GM12873 (cell line): ENCODE measurements around the gene HOXB5.

ENCODE experiments used
- TF ChIP-seq, protein P1 (sequence below): IDR thresholded peaks from 2 replicates; pipeline ENCODE4 v1.5.1; 2012; ENCODE audit warnings: low read depth, mild to moderate bottlenecking, moderate library complexity, low read length, control low read depth; ENCODE audit not compliant: insufficient read depth; ENCODE audit errors: missing control alignments

The HOXB5 gene

DNA sequence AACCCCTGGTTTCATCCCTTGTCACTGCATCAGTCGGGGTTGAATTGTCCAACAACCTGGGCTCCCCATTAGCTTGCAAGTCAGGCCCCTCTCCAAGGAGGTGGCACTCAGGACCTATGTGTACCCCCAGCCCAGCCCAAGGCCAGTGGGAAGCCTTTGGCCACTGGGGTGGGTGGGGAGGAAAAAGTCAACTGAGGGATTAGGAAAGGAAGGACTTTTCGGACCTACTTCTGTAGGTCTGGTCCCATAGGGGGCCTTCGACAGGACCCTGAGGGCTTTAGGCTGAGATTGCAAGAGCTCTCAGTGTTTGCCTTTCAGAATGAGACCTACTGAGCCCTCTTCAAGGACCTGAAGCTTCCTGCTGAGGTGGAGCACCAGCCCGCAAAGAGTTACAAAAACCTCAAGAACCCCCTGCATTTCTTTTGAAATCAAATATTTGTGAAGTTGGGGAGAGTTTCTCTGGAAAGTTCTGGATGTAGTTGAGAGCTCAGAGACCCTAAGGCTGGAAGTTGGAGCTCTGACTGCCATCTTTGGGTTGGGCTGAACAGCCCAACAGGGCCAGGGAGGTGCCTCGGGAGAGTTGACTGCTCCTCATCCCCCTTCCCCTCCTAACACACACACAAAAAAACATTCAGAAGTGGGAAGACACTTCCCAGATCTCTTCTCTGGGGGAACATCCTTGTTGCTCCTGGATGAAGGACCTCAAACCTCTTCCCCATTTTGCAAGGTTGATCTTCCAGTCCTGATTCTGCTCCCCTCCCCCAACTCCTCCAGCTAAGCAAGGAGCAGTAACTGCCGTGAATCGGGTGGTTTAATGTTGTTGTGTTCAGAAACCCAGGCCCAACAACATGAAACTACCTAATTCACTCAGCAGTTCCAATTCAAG, 38.4 kb upstream of the HOXB5 start:
- TF ChIP-seq, protein P1, sequence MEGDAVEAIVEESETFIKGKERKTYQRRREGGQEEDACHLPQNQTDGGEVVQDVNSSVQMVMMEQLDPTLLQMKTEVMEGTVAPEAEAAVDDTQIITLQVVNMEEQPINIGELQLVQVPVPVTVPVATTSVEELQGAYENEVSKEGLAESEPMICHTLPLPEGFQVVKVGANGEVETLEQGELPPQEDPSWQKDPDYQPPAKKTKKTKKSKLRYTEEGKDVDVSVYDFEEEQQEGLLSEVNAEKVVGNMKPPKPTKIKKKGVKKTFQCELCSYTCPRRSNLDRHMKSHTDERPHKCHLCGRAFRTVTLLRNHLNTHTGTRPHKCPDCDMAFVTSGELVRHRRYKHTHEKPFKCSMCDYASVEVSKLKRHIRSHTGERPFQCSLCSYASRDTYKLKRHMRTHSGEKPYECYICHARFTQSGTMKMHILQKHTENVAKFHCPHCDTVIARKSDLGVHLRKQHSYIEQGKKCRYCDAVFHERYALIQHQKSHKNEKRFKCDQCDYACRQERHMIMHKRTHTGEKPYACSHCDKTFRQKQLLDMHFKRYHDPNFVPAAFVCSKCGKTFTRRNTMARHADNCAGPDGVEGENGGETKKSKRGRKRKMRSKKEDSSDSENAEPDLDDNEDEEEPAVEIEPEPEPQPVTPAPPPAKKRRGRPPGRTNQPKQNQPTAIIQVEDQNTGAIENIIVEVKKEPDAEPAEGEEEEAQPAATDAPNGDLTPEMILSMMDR: no peak

DNA sequence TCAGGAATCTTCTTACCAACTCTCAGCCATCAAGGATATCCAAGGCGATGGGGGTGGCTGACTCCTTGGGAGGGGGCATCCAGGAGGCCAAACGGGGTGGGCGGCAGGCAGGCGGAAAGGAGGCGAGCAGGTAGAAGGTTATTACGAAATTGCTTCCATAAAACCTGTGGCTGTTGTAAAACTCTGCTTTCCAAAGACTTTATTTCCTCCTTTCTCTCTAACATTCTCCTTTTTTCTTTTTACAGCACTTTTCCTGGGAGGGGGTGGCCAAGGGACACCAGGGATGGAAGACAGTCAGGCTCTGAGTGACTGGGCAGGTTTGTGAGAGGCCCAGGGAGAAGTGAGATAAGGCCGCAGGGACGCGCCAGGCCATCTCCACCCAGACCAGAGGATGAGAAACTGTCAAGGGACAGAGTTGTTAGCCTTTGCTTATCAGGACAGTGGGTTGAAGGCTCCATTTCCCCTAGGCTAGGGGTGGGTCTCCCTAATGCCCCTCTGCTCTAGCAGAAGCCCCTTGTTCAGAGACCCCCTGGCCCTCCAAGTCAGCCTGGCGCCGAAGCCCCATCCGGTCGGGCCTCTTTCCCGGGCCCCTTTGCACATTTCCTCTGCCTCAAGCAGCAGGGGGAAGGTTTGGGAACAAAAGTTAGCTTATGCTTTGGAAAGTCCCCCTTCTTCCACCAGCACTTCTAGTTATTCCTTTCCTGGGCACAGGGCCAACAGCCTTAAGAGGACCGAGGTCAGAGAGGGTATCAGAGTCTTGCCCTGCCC, 37.5 kb upstream of the HOXB5 start:
- TF ChIP-seq, protein P1: no peak

DNA sequence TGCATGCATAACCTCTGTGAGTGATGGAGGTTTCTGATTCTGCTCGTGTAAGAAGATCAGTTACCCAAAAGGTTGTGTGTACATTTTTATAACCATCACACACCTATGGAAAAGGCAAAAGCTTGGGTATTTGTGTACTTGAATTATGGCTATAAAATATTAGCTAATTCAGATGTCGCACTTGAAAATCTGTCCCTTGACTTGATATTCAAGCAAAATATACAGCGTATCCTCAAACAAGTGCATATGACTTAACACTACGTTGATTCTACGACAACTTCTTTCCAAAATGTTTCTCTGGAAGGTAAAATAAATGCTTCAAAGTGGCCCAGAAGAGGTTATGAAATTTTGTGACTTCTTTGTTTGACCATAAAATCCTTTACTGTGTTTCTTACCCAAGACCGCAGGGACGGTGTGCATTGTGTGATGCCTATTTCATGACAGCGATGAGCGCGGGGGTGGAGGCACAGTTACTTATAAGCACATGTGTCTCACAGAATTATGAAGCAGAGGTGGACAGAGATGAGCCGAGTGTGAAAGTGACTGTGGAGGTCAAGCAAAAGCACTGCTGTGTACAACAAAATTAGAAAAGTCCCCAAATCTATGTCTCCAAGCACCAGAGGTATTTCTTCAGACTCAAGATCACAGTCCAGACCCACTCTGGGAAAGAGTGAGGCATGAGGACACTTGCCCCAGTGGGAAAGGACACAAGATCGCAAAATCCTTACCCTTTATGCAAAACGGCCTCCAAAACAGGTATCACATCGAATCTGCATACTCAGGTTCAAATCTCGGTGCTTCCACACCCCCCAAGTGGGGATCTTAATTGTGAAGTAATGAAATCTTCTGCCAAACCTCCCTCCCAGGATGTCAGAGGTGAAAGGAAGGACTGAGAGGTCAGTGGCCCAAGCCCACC, 36.7 kb upstream of the HOXB5 start:
- TF ChIP-seq, protein P1: no peak

DNA sequence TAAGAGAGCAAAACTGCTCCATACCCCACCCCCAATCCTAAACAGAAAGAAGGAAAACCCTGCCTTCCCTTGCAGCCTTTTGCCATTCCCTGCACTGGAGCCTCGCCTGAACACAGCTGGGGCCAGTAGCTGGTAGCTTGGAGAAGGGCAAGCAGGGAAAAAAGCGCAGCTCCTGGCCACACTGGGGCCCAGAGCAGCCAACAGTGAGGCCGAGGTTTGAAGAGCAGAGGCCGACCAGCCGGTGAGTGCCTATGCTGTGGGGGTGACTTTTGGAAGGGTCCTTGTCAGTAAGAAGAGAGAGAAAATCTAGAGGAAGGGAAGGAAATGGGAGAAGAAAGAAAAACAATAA, 35.8 kb upstream of the HOXB5 start:
- TF ChIP-seq, protein P1: no peak

DNA sequence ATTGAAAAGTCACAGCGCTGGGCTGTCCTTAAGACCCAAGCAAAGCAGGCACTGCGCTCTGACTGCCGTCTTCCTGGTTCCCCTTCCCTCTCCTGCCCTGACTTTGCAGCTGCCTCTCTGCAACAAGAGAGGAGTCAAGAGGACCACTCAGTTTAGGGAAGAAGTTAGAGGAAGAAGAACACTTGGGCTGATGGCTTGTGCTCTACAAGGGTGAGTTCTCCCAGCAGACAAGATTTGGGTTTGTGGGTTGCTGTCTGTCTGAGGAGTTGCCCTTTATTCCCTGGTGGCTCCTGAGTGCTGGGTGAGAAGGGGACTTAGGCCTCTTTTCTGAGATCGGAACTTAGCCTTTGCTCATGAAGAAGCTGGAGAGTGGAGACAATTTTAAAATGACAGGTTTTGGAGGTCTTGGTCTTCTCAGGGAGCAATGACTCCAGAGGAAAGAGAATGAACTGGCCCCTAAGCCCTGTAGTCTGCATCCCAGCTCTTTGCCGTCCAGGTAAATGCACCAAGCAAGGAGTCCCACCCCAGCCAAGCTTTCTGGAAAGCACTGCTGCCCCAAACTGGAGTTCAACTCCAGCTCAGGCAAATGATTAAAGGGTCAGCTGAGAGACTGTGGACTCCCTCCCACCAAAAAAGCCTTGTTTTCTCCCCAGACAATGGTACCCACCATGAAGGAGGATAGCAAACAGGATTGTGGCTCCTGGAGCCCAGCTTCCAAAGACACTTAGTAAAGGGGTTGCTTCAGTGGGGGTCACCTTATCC, 35.3 kb upstream of the HOXB5 start:
- TF ChIP-seq, protein P1: no peak

DNA sequence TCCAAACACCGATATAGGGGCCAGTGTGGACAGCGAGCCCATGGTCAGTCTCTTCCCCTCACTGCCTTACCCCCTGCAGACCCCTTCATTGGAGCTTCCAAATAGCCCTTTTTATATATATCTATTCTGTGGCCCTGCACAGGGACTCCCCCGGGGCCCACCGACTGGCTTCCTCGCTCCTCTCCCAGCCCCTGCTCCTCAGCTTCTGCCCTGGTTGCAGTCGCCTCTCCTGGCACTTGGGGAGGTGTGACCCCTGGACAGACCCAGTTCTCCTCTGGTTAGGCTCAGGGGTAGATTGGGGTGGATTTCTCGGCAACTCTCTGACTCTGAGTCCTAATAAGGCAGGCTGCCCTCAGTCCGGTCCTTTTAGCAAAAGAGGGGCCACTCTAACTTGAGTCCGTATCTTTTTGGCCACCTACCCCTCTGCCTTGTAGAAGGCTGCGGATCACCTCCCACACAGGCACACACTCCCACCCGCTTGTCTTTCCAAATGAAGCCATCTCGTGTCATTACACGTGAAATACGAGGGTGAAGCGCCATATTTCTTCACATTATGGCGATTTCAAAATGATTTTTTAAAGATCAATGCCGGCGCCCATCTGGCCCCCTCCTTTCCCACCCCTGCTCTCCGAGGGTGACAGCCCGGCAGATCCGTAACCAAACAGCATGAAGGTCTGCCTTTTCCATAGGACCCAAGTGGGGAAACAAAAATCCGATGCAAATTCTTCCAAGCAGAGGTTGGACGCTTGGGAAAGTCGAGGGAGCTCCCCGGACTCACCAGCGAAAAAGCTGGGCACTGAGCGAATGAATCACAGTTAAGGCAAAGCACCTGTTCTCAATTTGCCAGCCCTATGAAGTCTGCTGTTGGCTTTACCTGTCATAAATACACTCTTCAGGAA, 34.3 kb upstream of the HOXB5 start:
- TF ChIP-seq, protein P1: no peak
